Gastrocnemius medialis (tissue), 4 donors: ENCODE results near the gene SLC35B2.

Experiments used
- CTCF ChIP-seq, 5 experiments: fragments of 450-650 bp in 3 of 5; fragments of 200-600 bp in 2 of 5; sonication (generic) in 2 of 5; IDR thresholded peaks in 4 of 5; conservative IDR thresholded peaks in 1 of 5; 1 replicate in 4 of 5; 2 replicates in 1 of 5; pipeline ENCODE4 v1.5.1; 2016 to 2019; ENCODE audit warnings: antibody characterized with exemption in 5 of 5, mild to moderate bottlenecking in 3 of 5, moderate library complexity in 3 of 5
- POLR2A ChIP-seq, 2 donors: fragments of 450-650 bp; IDR thresholded peaks; one replicate each; pipeline ENCODE4 v1.6.1; 2017; ENCODE audit warnings: antibody characterized with exemption in 2 of 2, mild to moderate bottlenecking in 2 of 2, moderate library complexity in 2 of 2

DNA sequence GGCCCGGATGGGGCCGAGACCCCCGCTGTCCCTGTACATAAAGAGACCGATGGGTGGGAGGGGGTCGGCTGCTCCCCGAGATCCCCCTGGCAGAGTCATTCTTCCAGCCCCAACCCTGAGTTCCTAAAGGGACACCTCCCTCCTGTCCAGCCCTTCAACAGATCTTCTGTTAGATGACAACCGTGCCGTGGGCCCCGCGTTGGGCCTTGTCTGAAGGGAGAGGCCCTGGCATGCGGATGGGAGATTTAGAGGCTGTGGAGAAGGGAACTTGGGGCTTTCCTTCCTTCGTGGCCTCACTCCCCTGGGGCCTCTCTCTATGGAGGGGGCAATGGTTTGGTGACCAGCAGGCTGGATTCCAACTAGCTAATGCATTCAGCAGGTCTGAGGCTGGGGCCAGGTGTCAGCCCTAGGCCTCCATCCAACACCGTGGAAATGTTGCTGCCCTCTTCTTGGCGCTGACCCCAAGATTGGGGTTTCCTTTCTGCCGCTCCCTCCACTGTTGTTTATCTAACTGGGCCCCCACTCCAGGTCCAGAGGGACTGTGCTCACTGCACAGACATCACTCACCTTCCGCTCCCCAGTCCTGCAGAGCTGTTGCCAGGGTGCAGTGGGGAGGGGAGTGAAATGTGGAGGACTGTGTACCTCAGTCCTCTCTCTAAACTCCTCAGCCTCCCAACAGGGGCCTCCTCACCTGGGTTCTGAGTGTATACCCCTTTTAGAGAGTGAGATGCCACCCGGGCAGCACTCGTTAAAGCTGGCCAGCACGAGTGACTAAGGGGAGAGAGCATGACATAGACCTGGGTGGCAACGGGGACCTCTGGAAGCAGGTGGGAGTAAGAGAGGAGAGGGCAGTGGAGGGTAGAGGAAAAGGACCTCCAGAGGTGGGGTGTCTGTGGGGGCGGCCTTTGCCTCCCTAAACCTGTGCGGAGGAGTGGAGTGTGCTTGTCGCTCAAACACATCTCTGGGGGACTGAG, 19.6 kb upstream of the SLC35B2 start:
- TF ChIP-seq CTCF (IDR thresholded peaks at IDR 0.05 in 4 of 5, conservative IDR thresholded peaks at IDR 0.05 in 1 of 5) (no peak), POLR2A (IDR thresholded peaks at IDR 0.05) (no peak)
